Measurements from ENCODE around the gene CASS4.

DNA sequence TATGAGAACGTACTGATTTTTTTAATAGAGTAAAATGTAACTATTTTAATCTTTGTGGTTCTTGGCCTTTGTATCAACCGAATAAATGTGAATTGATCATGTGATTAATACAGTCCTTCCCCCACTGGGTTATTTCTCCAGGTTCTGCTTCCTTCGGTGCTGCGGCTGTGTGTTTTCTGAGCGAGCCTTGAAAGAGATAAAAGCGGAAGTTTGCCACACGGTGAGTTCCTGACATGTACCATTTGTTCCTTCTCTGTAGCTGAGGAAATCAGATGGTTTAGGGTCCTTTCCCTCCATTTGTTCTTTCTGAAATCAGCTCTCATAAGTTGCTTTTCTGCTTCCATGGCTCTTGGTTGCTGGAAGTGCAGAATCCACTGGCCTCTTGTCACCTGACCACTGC, 71.9 kb downstream of the CASS4 start:
- TF ChIP-seq, protein P1, sequence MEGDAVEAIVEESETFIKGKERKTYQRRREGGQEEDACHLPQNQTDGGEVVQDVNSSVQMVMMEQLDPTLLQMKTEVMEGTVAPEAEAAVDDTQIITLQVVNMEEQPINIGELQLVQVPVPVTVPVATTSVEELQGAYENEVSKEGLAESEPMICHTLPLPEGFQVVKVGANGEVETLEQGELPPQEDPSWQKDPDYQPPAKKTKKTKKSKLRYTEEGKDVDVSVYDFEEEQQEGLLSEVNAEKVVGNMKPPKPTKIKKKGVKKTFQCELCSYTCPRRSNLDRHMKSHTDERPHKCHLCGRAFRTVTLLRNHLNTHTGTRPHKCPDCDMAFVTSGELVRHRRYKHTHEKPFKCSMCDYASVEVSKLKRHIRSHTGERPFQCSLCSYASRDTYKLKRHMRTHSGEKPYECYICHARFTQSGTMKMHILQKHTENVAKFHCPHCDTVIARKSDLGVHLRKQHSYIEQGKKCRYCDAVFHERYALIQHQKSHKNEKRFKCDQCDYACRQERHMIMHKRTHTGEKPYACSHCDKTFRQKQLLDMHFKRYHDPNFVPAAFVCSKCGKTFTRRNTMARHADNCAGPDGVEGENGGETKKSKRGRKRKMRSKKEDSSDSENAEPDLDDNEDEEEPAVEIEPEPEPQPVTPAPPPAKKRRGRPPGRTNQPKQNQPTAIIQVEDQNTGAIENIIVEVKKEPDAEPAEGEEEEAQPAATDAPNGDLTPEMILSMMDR (IDR thresholded peaks at IDR 0.05), result no peak
- no peak for TF ChIP-seq POLR2A (IDR thresholded peaks at IDR 0.05)
